Neural progenitor cell (in vitro differentiated cells): ENCODE measurements around the gene KLRC3. TPM values are rescaled to one million over a fixed set of nuclear protein-coding genes. Genes with fewer than 3 reads are reported as not detected.
"Not testable (repeated sequence)": the region's sequence is repeated elsewhere in the genome, so short reads cannot be mapped to it uniquely, and the experiment has no call there.

Source experiments
- DNase-seq: peaks from one replicate; pipeline ENCODE4 v3.0.0-alpha.2; 2016; ENCODE audit warnings: low spot score
- H2AFZ ChIP-seq: fragments of 200-600 bp; sonication (generic); replicated peaks from 2 replicates; pipeline ENCODE4 v1.6.1; 2016; ENCODE audit warnings: antibody characterized with exemption
- H3F3A ChIP-seq: fragments of 200-600 bp; sonication (generic); 2 replicates; pipeline ENCODE4 v1.6.1; 2016; ENCODE audit warnings: antibody characterized with exemption, low read depth
- H3K27ac ChIP-seq: fragments of 200-600 bp; sonication (generic); 2 replicates; pipeline ENCODE4 v1.5.1; 2016; ENCODE audit warnings: mild to moderate bottlenecking
- H3K27me3 ChIP-seq: fragments of 200-600 bp; sonication (generic); 2 replicates; pipeline ENCODE4 v1.6.1; 2016; ENCODE audit warnings: mild to moderate bottlenecking, moderate library complexity
- H3K36me3 ChIP-seq: fragments of 200-600 bp; sonication (generic); 2 replicates; pipeline ENCODE4 v1.5.1; 2016
- H3K4me1 ChIP-seq: fragments of 200-600 bp; sonication (generic); 2 replicates; pipeline ENCODE4 v1.6.1; 2016; ENCODE audit warnings: mixed run types
- H3K4me2 ChIP-seq: fragments of 200-600 bp; sonication (generic); 2 replicates; pipeline ENCODE4 v1.6.1; 2016
- H3K4me3 ChIP-seq: fragments of 200-600 bp; sonication (generic); 2 replicates; pipeline ENCODE4 v1.5.1; 2016
- H3K79me2 ChIP-seq: fragments of 200-600 bp; sonication (generic); 2 replicates; pipeline ENCODE4 v1.6.1; 2016; ENCODE audit warnings: low read depth
- H3K9ac ChIP-seq: fragments of 200-600 bp; sonication (generic); 2 replicates; pipeline ENCODE4 v1.6.1; 2016
- H3K9me3 ChIP-seq: fragments of 200-600 bp; sonication (generic); 2 replicates; pipeline ENCODE4 v1.5.1; 2016; ENCODE audit warnings: low read depth
- H4K20me1 ChIP-seq: fragments of 200-600 bp; sonication (generic); 2 replicates; pipeline ENCODE4 v1.6.1; 2016; ENCODE audit warnings: low read depth
- H3K27ac Mint-ChIP-seq: 3 replicates; pipeline ENCODE4 v1.8.0; 2021; ENCODE audit warnings: mixed read lengths
- H3K27me3 Mint-ChIP-seq: 2 replicates; pipeline ENCODE4 v1.8.0; 2022; ENCODE audit warnings: low read depth, mild to moderate bottlenecking, inconsistent platforms, moderate library complexity, mixed read lengths; ENCODE audit not compliant: insufficient read depth
- H3K36me3 Mint-ChIP-seq: 3 replicates; pipeline ENCODE4 v1.8.0; 2021; ENCODE audit warnings: mixed read lengths
- H3K4me1 Mint-ChIP-seq: 3 replicates; pipeline ENCODE4 v1.8.0; 2021; ENCODE audit warnings: mixed read lengths
- H3K4me3 Mint-ChIP-seq: 3 replicates; pipeline ENCODE4 v1.8.0; 2021; ENCODE audit warnings: mild to moderate bottlenecking, moderate library complexity, mixed read lengths
- H3K9me3 Mint-ChIP-seq: 3 replicates; pipeline ENCODE4 v1.8.0; 2020; ENCODE audit warnings: mixed read lengths
- CTCF ChIP-seq: fragments of 200-600 bp; sonication (generic); IDR thresholded peaks from 2 replicates; pipeline ENCODE4 v1.5.1; 2017; ENCODE audit warnings: antibody characterized with exemption, mild to moderate bottlenecking
- EZH2 ChIP-seq: fragments of 200-600 bp; sonication (generic); IDR thresholded peaks from 2 replicates; pipeline ENCODE4 v1.6.1; 2017; ENCODE audit warnings: antibody characterized with exemption, mild to moderate bottlenecking, moderate library complexity
- EZH2phosphoT487 ChIP-seq: fragments of 200-600 bp; sonication (generic); IDR thresholded peaks from 2 replicates; pipeline ENCODE4 v1.6.1; 2017; ENCODE audit warnings: antibody characterized with exemption
- total RNA-seq: library from RNA; depleted of rRNA; stranded (reverse); fragments of >200 nt; gene quantifications from 2 replicates; pipeline ENCODE4 v1.2.3, GENCODE V29; 2015; ENCODE audit warnings: low replicate concordance

Gene KLRC3
- total RNA-seq, 1 donor from 2014 or later = not detected

- Mint-ChIP-seq H3K9me3 (no peaks in the 10 kb centered on the region), H3K4me3 (no peak overlapping the region), H3K27ac (no peak overlapping the region), H3K36me3 (no peaks in the 10 kb centered on the region), H3K27me3 (peaks cover 3% of the 10 kb centered on the region), H3K4me1 (peaks cover 10% of the 10 kb centered on the region)
- H3K27me3 ChIP-seq = no peaks in the 10 kb centered on the region
- H2AFZ ChIP-seq = no peak overlapping the region
- H3K36me3 ChIP-seq = no peaks in the 10 kb centered on the region
- no peaks in the 10 kb centered on the region for H4K20me1 ChIP-seq
- no peak overlapping the region for H3K27ac ChIP-seq
- TF ChIP-seq CTCF (no peak), EZH2phosphoT487 (no peak), EZH2 (no peak)
- H3K9me3 ChIP-seq = no peaks in the 10 kb centered on the region
- no peaks in the 10 kb centered on the region for H3F3A ChIP-seq
- no peaks in the 10 kb centered on the region for H3K79me2 ChIP-seq
- no peak overlapping the region for H3K4me3 ChIP-seq
- no peak overlapping the region for H3K9ac ChIP-seq
- H3K4me2 ChIP-seq = no peak overlapping the region
- peaks cover 10% of the 10 kb centered on the region for H3K4me1 ChIP-seq
- no peak for DNase-seq
Observed at GRCh38 chr12:10374624-10375018, 45.8 kb downstream of the KLRC3 start.

GRCh38 chr12:10372559-10372958, 47.8 kb downstream of the KLRC3 start:
- no peak for DNase-seq
- Histone ChIP-seq H3K9ac (no peak overlapping the region), H4K20me1 (no peaks in the 10 kb centered on the region), H3K4me3 (no peak overlapping the region), H3F3A (no peaks in the 10 kb centered on the region), H2AFZ (peak overlapping the region; percentile 57), H3K27me3 (no peaks in the 10 kb centered on the region), H3K4me1 (peaks cover 10% of the 10 kb centered on the region), H3K79me2 (no peaks in the 10 kb centered on the region), H3K4me2 (no peak overlapping the region), H3K36me3 (no peaks in the 10 kb centered on the region), H3K9me3 (no peaks in the 10 kb centered on the region), H3K27ac (no peak overlapping the region)
- H3K27me3 Mint-ChIP-seq = peaks cover 3% of the 10 kb centered on the region
- H3K9me3 Mint-ChIP-seq = peaks cover 6% of the 10 kb centered on the region
- H3K27ac Mint-ChIP-seq = no peak overlapping the region
- peaks cover 2% of the 10 kb centered on the region for H3K36me3 Mint-ChIP-seq
- H3K4me1 Mint-ChIP-seq = peaks cover 14% of the 10 kb centered on the region
- no peak overlapping the region for H3K4me3 Mint-ChIP-seq
- TF ChIP-seq EZH2phosphoT487 (no peak), EZH2 (no peak), CTCF (no peak)

- H3K27ac ChIP-seq, H3K36me3 ChIP-seq, H3K36me3 Mint-ChIP-seq, H3K4me2 ChIP-seq, H3K4me3 ChIP-seq, H3K9me3 Mint-ChIP-seq, H3K27me3 Mint-ChIP-seq, H3K27me3 ChIP-seq, H3K9ac ChIP-seq, H3K27ac Mint-ChIP-seq, H3K4me3 Mint-ChIP-seq, H4K20me1 ChIP-seq, DNase-seq, H3K79me2 ChIP-seq, H3F3A ChIP-seq, H3K9me3 ChIP-seq: not testable (repeated sequence)
- peaks cover 14% of the 10 kb centered on the region for H3K4me1 Mint-ChIP-seq
- peak overlapping the region; percentile 57 for H2AFZ ChIP-seq
- peaks cover 10% of the 10 kb centered on the region for H3K4me1 ChIP-seq
Observed at GRCh38 chr12:10371893-10372535, 48.4 kb downstream of the KLRC3 start.

- Histone ChIP-seq H2AFZ (no peak overlapping the region), H3K9me3 (no peaks in the 10 kb centered on the region), H3K36me3 (no peaks in the 10 kb centered on the region), H4K20me1 (no peaks in the 10 kb centered on the region), H3K79me2 (no peaks in the 10 kb centered on the region), H3K4me2 (no peak overlapping the region), H3K27me3 (no peaks in the 10 kb centered on the region), H3K4me3 (no peak overlapping the region), H3K9ac (no peak overlapping the region), H3F3A (peaks cover 3% of the 10 kb centered on the region), H3K4me1 (peaks cover 23% of the 10 kb centered on the region), H3K27ac (no peak overlapping the region)
- Mint-ChIP-seq H3K9me3 (peaks cover 6% of the 10 kb centered on the region), H3K27me3 (peaks cover 3% of the 10 kb centered on the region), H3K4me1 (peaks cover 14% of the 10 kb centered on the region), H3K36me3 (peaks cover 2% of the 10 kb centered on the region), H3K4me3 (no peak overlapping the region), H3K27ac (no peak overlapping the region)
- TF ChIP-seq CTCF (no peak), EZH2phosphoT487 (no peak), EZH2 (no peak)
- DNase-seq = no peak
Observed at GRCh38 chr12:10369557-10370415, 50.6 kb downstream of the KLRC3 start.
